ENCODE data around the gene PANK4.

- TF ChIP-seq CTCF (optimal IDR thresholded peaks at IDR 0.05 in 1 of 3, IDR thresholded peaks at IDR 0.05 in 1 of 3, conservative IDR thresholded peaks at IDR 0.05 in 1 of 3; ENCODE audit: extremely low read depth in 1 of 3, insufficient read depth in 2 of 3, low read length in 3 of 3) (no peak), EZH2 (IDR thresholded peaks at IDR 0.05; ENCODE audit: low read length) (peak; percentile 8)
Observed at GRCh38 chr1:2528611-2528965, 2.2 kb upstream of the PANK4 start.

All from keratinocyte (primary cell).